HEK293 (cell line): ENCODE results near the gene SLC9A5.

Source experiments
- CTCF ChIA-PET: fragments of 350-600 bp; formaldehyde crosslinking; extraction: SDS; loops from one replicate; lab custom pipeline; 2021; ENCODE audit warnings: antibody characterized with exemption; lab: Yijun Ruan, JAX
- POLR2A ChIA-PET: fragments of 300-600 bp; formaldehyde crosslinking; extraction: SDS; loops from one replicate; lab custom pipeline; 2020; ENCODE audit warnings: antibody characterized with exemption, inconsistent platforms; lab: Yijun Ruan, JAX
- H3K27ac ChIP-seq: fragments of 200-500 bp; sonication (Bioruptor generic); 2 replicates; pipeline ENCODE4 v1.5.1; 2014; ENCODE audit warnings: low read depth, low read length, control low read depth, inconsistent platforms; ENCODE audit errors: extremely low read depth
- H3K36me3 ChIP-seq, 2 experiments: fragments of 200-500 bp in 1 of 2; sonication (Bioruptor generic) in 1 of 2; 1 replicate in 1 of 2; 2 replicates in 1 of 2; pipeline ENCODE4 v1.5.1; 2014 to 2017; ENCODE audit warnings: inconsistent platforms in 2 of 2, low read length in 2 of 2; ENCODE audit not compliant: control insufficient read depth in 2 of 2, insufficient read depth in 1 of 2
- H3K4me1 ChIP-seq: fragments of 200-500 bp; sonication (Bioruptor generic); 2 replicates; pipeline ENCODE4 v1.5.1; 2014; ENCODE audit warnings: mild to moderate bottlenecking, low read length, inconsistent platforms; ENCODE audit not compliant: control insufficient read depth, insufficient read depth
- H3K4me3 ChIP-seq: 2 replicates; pipeline ENCODE4 v1.5.1; 2011; ENCODE audit warnings: low read depth, mild to moderate bottlenecking, control low read depth, low read length, moderate library complexity
- H3K9me3 ChIP-seq: fragments of 200-500 bp; sonication (Bioruptor generic); 2 replicates; pipeline ENCODE4 v1.5.1; 2014; ENCODE audit warnings: low read depth, low read length, inconsistent platforms; ENCODE audit not compliant: control insufficient read depth, insufficient read depth
- BCL11A ChIP-seq: fragments of 450-650 bp; formaldehyde crosslinking; IDR thresholded peaks from 2 replicates; pipeline ENCODE4 v1.5.1; 2016; ENCODE audit warnings: low read depth, missing biosample characterization, missing genetic modification characterization
- HOXD13 ChIP-seq: sonication (generic); formaldehyde crosslinking; IDR thresholded peaks from 2 replicates; pipeline ENCODE4 v1.8.0; 2022; ENCODE audit warnings: missing genetic modification reagents, borderline replicate concordance
- IKZF3 ChIP-seq: fragments of 450-650 bp; IDR thresholded peaks from 2 replicates; pipeline ENCODE4 v1.5.0; 2018; ENCODE audit warnings: missing biosample characterization, mild to moderate bottlenecking, missing genetic modification characterization, moderate library complexity
- PRDM1 ChIP-seq: fragments of 450-650 bp; formaldehyde crosslinking; IDR thresholded peaks from 2 replicates; pipeline ENCODE4; 2016; ENCODE audit warnings: missing biosample characterization, missing genetic modification characterization
- PRDM10 ChIP-seq: fragments of 450-650 bp; formaldehyde crosslinking; IDR thresholded peaks from 2 replicates; pipeline ENCODE4 v1.5.1; 2016; ENCODE audit warnings: missing biosample characterization, missing genetic modification characterization
- PRDM4 ChIP-seq: fragments of 450-650 bp; formaldehyde crosslinking; IDR thresholded peaks from 2 replicates; pipeline ENCODE4 v1.5.1; 2017; ENCODE audit warnings: missing biosample characterization, missing genetic modification characterization
- YY2 ChIP-seq: fragments of 450-650 bp; formaldehyde crosslinking; IDR thresholded peaks from 2 replicates; pipeline ENCODE4 v1.5.1; 2016; ENCODE audit warnings: missing biosample characterization, missing genetic modification characterization
- ZNF112 ChIP-seq: fragments of 450-650 bp; formaldehyde crosslinking; IDR thresholded peaks from 2 replicates; pipeline ENCODE4 v1.5.0; 2017; ENCODE audit warnings: missing biosample characterization, missing genetic modification characterization
- ZNF114 ChIP-seq: fragments of 450-650 bp; formaldehyde crosslinking; IDR thresholded peaks from 2 replicates; pipeline ENCODE4 v1.5.0; 2017; ENCODE audit warnings: missing biosample characterization, missing genetic modification characterization
- ZNF155 ChIP-seq: fragments of 450-650 bp; formaldehyde crosslinking; IDR thresholded peaks from 2 replicates; pipeline ENCODE4 v1.5.1; 2016; ENCODE audit warnings: missing biosample characterization, missing genetic modification characterization
- ZNF175 ChIP-seq: fragments of 450-650 bp; formaldehyde crosslinking; IDR thresholded peaks from 2 replicates; pipeline ENCODE4 v1.5.1; 2016; ENCODE audit warnings: missing biosample characterization, missing genetic modification characterization
- ZNF26 ChIP-seq: fragments of 450-650 bp; formaldehyde crosslinking; IDR thresholded peaks from 2 replicates; pipeline ENCODE4 v1.5.1; 2016; ENCODE audit warnings: missing biosample characterization, missing genetic modification characterization
- ZNF266 ChIP-seq: fragments of 450-650 bp; formaldehyde crosslinking; IDR thresholded peaks from 2 replicates; pipeline ENCODE4 v1.5.1; 2016; ENCODE audit warnings: missing biosample characterization, missing genetic modification characterization, low read depth
- ZNF335 ChIP-seq: fragments of 450-650 bp; formaldehyde crosslinking; conservative IDR thresholded peaks from 2 replicates; pipeline ENCODE4 v1.5.1; 2016; ENCODE audit warnings: missing biosample characterization, missing genetic modification characterization
- ZNF513 ChIP-seq: fragments of 450-650 bp; IDR thresholded peaks from 2 replicates; pipeline ENCODE4 v1.5.1; 2018; ENCODE audit warnings: missing biosample characterization, missing genetic modification characterization
- ZNF521 ChIP-seq: fragments of 450-650 bp; formaldehyde crosslinking; IDR thresholded peaks from 2 replicates; pipeline ENCODE4 v1.5.1; 2017; ENCODE audit warnings: missing biosample characterization, mild to moderate bottlenecking, missing genetic modification characterization
- ZNF549 ChIP-seq: fragments of 450-650 bp; IDR thresholded peaks from 2 replicates; pipeline ENCODE4 v1.5.1; 2018; ENCODE audit warnings: missing biosample characterization, missing genetic modification characterization, mild to moderate bottlenecking, inconsistent platforms, moderate library complexity
- ZNF621 ChIP-seq: fragments of 450-650 bp; formaldehyde crosslinking; IDR thresholded peaks from 2 replicates; pipeline ENCODE4 v1.5.1; 2017; ENCODE audit warnings: missing biosample characterization, missing genetic modification characterization
- ZNF677 ChIP-seq: fragments of 450-650 bp; IDR thresholded peaks from 2 replicates; pipeline ENCODE4 v1.5.0; 2018; ENCODE audit warnings: missing biosample characterization, mild to moderate bottlenecking, missing genetic modification characterization, moderate library complexity
- ZNF747 ChIP-seq: fragments of 450-650 bp; formaldehyde crosslinking; IDR thresholded peaks from 2 replicates; pipeline ENCODE4 v1.5.1; 2016; ENCODE audit warnings: missing biosample characterization, missing genetic modification characterization
- ZNF837 ChIP-seq: fragments of 450-650 bp; formaldehyde crosslinking; IDR thresholded peaks from 2 replicates; pipeline ENCODE4 v1.5.1; 2016; ENCODE audit warnings: missing biosample characterization, missing genetic modification characterization

Gene SLC9A5

GRCh38 chr16:67247192-67248072, 1.3 kb upstream of the SLC9A5 start, which contains the start of gene FHOD1 (continued):
- TF ChIP-seq YY2, result no peak; the same call in 1 of the 2 replicates
- TF ChIP-seq ZNF747 (tag by site-specific recombination), result no peak
- TF ChIP-seq ZNF114 (tag by site-specific recombination), result no peak

GRCh38 chr16:67248073-67248400, 742 bp upstream of the SLC9A5 start:
- ChIA-PET POLR2A (interaction anchor here (0.5 to 7.4 kb wide), 9 partner anchors 11 to 233 kb away, joined by 3 to 109 read pairs (median 6); partner anchors contain the start of genes ATP6V0D1 and TMEM208), CTCF (interaction anchor here (0.7 to 2.3 kb wide), 4 partner anchors 11 to 169 kb away, joined by 3 to 7 read pairs (median 4); no protein-coding TSS in a partner anchor)
- Histone ChIP-seq H3K36me3 (peaks cover 0 to 8% of the 10 kb centered on the region in 2 experiments; a peak in 1 of 3 replicates), H3K4me1 (peaks cover 9% of the 10 kb centered on the region), H3K27ac (peak overlapping the region; percentile 5; the same call in 1 of the 2 replicates), H3K4me3 (peak overlapping the region; percentile 36), H3K9me3 (no peaks in the 10 kb centered on the region)
- TF ChIP-seq ZNF335 (tag by site-specific recombination) (peak; percentile 89), ZNF521 (no peak), ZNF677 (tag by site-specific recombination) (no peak), ZNF513 (tag by site-specific recombination) (peak; percentile 27; the same call in 1 of the 2 replicates), IKZF3 (tag by site-specific recombination) (0 out of 2 replicates have a peak, but pooled peaks have one; percentile 3), HOXD13 (CRISPR knock-in tag) (no peak), PRDM10 (tag by site-specific recombination) (peak; percentile 42; the same call in 1 of the 2 replicates)

GRCh38 chr16:67249178-67250044, 632 bp downstream of the SLC9A5 start:
- ChIA-PET CTCF (interaction anchor here (0.6 to 2.3 kb wide), 6 partner anchors 10 to 203 kb away, joined by 3 to 7 read pairs (median 4); no protein-coding TSS in a partner anchor), POLR2A (interaction anchor here (0.8 to 7.4 kb wide), 3 partner anchors 13 to 21 kb away, joined by 3 to 109 read pairs (median 8); partner anchors contain the start of gene TMEM208)
- H3K4me3 ChIP-seq, result peak overlapping the region; percentile 8
- no peak overlapping the region; the same call in 1 of the 2 replicates for H3K27ac ChIP-seq
- peaks cover 0 to 8% of the 10 kb centered on the region in 2 experiments; a peak in 1 of 3 replicates for H3K36me3 ChIP-seq
- H3K4me1 ChIP-seq, result peaks cover 9% of the 10 kb centered on the region; the same call in 1 of the 2 replicates
- H3K9me3 ChIP-seq, result no peaks in the 10 kb centered on the region
- no peak for TF ChIP-seq ZNF549 (tag by site-specific recombination)
- no peak for TF ChIP-seq ZNF266 (tag by site-specific recombination)
- TF ChIP-seq ZNF621 (tag by site-specific recombination), result no peak
- no peak for TF ChIP-seq ZNF155 (tag by site-specific recombination)
- no peak for TF ChIP-seq ZNF112
- TF ChIP-seq PRDM4 (tag by site-specific recombination), result no peak
- no peak for TF ChIP-seq ZNF26 (tag by site-specific recombination)
- TF ChIP-seq ZNF837, result no peak
- TF ChIP-seq PRDM1 (tag by site-specific recombination), result no peak
- no peak for TF ChIP-seq ZNF175 (tag by site-specific recombination)
- TF ChIP-seq BCL11A (tag by site-specific recombination), result no peak
